NCI-H146 treated with DMSO at 0.1 percent for 48 hours (cell line): Measurements from ENCODE around the gene TIMM8B.
"Not testable (repeated sequence)": the region's sequence is repeated elsewhere in the genome, so short reads cannot be mapped to it uniquely, and the experiment has no call there.

Experiments
- DNase-seq: peaks from one replicate; lab custom pipeline; 2025; ENCODE audit not compliant: unreplicated experiment; lab: John Stamatoyannopoulos, UW

Gene TIMM8B

GRCh38 chr11:112086422-112087191, at the start of gene TIMM8B, which contains the start of gene SDHD:
Gene TIMM8B, minus strand, starts transcription at chr11:112086756. Its CDS starts 33 bp downstream, at chr11:112086723.
Gene SDHD, plus strand, starts transcription at chr11:112086873. Its CDS starts 35 bp downstream, at chr11:112086908.
- DNase-seq: peak; percentile 94

GRCh38 chr11:112134473-112134872, 47.9 kb upstream of the TIMM8B start:
- DNase-seq: no peak

GRCh38 chr11:112132737-112133136, 46.2 kb upstream of the TIMM8B start:
- no peak for DNase-seq

DNA sequence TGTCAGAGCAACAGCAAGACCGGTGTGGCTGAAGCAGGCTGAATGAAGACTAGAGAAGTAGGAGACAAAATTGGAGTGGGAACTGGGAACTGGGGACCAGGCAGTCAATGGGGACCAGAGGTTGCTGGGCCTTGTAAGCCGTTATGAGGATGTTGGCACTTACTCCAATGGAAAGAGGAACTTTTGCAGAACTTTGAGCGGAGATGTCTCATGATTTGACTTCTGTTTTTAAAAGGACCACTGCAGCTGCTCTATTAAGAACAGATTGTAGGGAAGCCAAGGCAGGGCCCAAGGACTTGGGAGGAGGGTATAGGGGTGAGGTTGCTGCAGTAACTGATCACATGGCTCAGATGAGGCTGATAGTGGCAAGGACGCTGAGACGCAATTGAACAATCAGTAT, 43.1 kb upstream of the TIMM8B start:
- DNase-seq: no peak

GRCh38 chr11:112128483-112129121, 42.0 kb upstream of the TIMM8B start:
- DNase-seq: no peak

- DNase-seq: no peak
Observed at GRCh38 chr11:112127056-112127455, 40.5 kb upstream of the TIMM8B start.

- DNase-seq: no peak
Observed at GRCh38 chr11:112123129-112123528, 36.6 kb upstream of the TIMM8B start.

DNA sequence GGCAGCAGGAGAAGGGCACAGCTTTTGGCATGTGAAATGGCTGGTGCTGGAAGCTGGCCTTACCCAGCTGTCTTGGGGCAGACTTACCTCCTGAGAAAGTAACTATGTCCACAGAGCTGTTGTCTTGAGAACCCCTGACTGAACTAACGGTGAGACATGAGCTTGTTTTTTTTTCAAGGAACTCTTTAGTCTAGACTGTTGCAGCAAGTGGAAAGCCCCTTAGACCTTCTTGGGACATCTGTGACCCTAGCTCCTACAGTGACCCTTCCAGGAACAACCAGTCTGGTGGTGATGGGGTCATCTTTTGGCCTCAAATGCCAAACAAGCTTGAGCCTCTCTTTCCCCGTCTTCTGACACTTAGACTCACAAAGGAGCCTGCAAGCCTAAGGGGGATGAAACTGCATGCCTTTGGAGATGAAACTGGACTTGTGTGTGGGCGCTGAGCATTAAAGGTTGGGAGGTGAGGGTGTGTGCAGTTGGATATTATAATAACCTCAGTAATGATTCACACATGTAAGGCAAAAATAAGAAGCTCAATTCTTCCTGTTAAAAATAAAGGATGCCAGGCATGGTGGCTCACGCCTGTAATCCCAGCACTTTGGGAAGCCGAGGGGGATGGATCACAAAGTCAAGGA, 35.5 kb upstream of the TIMM8B start:
- DNase-seq: no peak

GRCh38 chr11:112118176-112118575, 31.6 kb upstream of the TIMM8B start:
- DNase-seq: no peak

DNA sequence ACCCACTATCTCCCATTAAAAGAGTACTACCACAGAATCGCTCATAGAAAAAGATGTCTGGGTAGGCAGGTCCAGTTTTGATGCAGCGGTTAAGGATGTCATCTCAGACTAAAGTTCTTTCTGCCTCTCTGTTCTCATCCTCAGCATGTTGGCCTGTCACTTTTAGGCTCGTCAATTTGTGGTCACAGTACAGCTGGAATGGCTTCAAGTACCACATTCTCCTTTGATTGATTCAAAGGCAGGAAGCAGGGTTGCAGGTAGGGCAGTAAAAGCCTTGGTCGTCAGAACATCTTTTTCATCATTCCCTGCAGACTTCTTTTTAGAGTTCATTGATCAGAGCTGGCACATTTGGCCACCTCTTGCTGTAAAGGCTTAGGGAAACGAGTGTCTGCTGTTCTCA, 28.8 kb upstream of the TIMM8B start:
- no peak for DNase-seq

DNA sequence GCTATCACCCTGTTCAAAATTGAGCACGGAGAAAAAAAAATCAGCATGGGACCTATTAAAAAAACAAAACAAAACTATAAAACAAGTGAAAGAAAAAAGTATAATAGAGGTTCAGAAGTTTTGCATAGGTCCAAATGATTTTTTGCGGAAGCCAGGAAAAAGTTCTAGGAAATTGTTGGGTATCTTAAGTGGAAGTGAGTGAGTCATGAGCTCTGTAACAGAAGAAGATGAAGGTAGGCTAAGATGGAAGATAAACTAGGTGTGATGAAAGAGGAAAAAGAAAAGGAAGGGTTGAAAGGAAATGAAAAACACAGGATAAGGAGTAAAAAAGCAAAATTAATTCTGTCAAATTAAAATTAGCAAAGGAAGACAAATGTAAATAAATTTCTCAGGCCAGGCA, 27.9 kb upstream of the TIMM8B start:
- DNase-seq: no peak

DNA sequence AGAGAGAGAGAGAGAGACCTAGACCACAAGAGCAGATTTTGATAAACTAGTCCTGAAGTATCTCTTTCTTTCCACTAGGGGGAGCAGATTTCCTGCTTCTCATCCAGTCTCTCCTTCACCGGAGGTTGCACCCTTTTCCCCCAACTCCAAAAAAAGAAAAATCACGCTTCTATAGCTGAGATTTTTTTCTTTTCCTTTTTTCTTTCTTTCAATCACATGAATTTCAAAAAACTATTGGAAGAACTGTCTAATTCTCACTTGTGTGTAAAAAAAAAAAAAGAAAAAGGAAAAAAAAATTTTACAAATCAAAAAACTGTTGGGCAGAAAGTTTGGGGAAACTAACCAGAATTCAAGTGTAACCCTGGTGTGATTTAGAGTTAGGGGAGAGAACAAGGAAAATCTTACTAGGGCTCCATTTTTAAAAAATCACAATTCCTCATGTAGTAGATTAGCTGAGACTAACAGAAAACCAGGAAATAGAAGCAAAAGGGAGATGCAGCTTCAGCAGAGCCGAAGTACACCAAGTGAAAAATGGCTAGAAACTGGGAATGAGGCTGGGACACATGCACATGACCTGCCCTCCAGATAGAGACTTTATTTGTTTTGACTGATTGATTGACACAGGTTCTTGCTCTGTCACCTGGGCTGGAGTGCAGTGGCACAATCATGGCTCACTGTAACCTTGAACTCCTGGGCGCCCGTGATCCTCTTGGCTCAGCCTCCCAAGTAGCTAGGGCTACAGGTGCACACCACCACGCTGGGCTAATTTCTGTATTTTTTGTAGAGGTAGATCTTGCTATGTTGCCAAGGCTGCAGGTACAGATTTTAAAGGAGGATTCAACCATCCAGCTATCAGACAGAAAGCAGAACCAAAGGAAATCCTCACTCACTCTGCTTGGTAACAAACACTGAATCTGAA, 27.2 kb upstream of the TIMM8B start:
- DNase-seq: peak; percentile 72

- no peak for DNase-seq
Observed at GRCh38 chr11:112106070-112106469, 19.5 kb upstream of the TIMM8B start.

- no peak for DNase-seq
Observed at GRCh38 chr11:112103446-112103845, 16.9 kb upstream of the TIMM8B start.

DNA sequence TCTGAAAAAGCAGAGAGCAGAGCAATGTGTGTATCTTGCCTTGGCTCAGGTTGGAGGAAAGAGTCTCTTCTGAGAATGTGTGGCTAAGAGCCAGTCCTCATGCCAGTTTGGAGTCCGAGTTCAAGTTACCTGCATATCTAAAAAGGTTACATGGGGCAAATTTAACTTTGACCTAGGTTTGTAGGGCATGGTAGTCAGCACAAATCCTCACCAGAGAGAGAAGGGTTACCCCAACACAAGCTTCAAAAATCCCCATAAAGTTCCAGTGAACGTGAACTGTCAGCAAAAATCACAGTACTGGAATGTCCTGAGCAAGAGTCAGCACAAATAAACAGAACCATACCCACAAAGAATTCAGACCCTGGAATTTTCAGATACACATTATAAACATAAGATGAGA, 13.9 kb upstream of the TIMM8B start:
- no peak for DNase-seq

GRCh38 chr11:112097734-112098528, 11.4 kb upstream of the TIMM8B start:
- DNase-seq: no peak

- no peak for DNase-seq
Observed at GRCh38 chr11:112096194-112096593, 9.6 kb upstream of the TIMM8B start.

DNA sequence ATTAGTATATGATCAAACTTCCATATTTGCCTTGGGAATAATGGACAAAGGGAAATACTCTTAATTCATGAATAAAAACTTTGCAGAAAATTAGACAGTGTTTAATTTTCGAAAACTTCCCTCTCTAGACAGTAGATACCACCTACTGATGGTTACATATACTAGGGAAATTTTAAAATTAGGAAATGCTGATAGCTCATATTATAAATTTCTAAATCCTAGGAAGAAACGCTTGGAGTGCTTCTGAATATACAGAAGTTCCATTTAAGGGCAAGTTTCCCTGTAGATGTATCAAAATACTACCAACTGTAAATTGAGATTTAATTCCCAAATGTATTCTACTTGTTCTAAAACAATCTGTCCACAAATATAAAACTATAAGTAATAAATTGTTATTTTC, 8.7 kb upstream of the TIMM8B start:
- DNase-seq: not testable (repeated sequence)

DNA sequence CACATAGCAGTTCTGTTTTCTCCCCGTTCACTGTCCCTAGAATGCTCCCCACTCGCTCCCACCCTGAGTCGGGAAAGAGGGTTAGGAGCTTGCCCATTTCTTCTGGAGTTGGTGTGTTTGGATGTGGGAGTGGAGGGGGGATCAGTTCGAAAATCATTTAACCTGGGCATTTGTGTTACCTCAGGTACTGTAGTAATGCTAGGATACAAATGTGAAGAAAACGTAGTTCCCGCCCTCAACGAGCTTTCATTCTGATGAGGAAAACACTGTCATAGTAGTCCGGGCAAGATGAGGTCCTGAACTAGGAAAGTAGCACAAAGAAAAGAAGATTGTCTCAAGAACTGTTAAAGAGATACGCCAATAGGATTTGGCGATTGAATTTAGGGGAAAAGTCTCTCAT, 656 bp upstream of the TIMM8B start:
- DNase-seq: no peak

DNA sequence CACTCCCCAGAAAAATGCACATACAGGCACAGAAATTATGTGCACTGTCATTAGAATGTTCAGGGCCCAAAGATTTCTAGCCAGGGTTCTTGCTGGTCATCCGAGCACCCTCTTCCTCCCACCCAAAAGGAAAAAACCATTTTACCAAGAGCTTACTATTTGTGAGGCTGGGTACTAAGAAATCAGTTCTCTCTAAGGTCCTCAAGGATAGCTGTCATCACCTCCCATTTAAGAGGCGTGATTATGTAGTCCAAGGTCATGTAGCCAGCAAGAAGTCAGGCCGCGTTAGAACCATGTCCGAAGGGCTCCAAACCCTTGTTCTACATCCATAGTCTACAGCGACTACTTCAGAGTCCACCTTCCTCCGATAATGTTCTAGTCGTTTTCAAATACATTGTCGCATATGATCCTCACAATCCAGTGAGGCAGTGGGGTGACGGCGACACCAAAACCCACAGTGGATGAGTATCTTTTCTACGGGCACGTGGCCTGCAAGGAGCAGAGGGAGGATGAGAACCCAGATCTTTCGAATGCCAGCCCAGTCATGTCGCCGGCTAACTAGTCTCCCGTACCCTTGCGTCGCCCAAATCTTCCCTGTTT, 634 bp downstream of the TIMM8B start:
- DNase-seq: no peak
